SKM-1 treated with dmso at 0.1 percent for 144 hours (cell line): Measurements from ENCODE around the gene SIT1.
A peak's percentile ranks its signal among the peaks of the same experiment; 100 is the strongest.

Experiments
- DNase-seq: peaks from one replicate; lab custom pipeline; 2025; ENCODE audit not compliant: unreplicated experiment; lab: John Stamatoyannopoulos, UW

Gene SIT1

DNA sequence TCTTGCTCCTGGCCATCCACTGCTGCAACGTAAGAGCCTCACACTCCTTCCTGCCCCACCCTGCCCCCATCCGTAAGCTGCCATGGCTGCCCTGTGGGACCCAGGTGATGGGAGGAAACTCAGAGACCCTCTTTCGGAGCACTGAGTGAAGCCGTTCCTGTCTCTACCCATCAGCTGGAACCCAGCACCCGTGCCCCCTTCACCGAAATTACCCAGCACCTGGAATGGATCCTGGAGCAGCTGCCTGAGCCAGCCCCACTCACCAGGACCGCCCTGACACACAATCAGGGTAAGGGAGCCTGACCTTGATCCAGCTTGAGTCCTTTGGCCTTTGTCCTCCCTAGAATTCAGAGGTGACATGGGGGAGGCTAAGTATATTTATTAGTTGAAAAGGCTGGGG is 42.5 kb downstream of the SIT1 start:
- no peak for DNase-seq

DNA sequence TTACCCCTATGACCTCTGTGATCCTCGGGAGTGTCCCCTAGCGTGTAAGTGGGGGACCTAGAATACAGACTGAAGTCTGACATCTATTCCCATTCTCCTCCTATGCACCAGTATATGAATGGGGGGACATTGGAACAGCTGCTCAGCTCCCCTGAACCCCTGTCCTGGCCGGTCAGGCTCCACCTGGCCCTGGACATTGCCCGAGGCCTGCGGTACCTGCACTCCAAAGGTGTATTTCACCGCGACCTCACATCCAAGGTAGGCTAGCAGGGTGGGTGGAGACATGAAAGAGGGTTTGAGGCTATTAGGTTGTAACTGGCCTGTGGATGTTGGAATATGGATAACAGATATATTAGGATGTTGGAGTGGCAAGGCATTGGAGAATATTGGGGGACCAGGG is 44.0 kb downstream of the SIT1 start:
- DNase-seq = no peak

DNA sequence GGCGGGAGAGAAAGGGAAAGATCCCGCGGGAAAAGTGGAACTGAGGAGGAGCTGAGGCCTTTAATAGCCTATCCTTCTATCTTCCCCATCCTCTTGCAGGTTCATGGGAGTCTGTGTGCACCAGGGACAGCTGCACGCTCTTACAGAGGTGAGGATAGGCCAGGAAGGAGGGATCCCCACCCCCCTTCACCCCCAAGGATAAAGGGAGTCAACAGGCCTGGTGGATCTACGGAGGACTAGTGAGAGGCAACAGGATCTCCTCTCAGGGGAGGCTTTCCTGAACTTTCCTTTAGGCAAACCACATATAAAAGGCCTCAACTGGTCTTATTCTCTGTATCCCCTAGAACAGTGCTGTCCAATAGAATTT is 44.6 kb downstream of the SIT1 start:
- no peak for DNase-seq

DNA sequence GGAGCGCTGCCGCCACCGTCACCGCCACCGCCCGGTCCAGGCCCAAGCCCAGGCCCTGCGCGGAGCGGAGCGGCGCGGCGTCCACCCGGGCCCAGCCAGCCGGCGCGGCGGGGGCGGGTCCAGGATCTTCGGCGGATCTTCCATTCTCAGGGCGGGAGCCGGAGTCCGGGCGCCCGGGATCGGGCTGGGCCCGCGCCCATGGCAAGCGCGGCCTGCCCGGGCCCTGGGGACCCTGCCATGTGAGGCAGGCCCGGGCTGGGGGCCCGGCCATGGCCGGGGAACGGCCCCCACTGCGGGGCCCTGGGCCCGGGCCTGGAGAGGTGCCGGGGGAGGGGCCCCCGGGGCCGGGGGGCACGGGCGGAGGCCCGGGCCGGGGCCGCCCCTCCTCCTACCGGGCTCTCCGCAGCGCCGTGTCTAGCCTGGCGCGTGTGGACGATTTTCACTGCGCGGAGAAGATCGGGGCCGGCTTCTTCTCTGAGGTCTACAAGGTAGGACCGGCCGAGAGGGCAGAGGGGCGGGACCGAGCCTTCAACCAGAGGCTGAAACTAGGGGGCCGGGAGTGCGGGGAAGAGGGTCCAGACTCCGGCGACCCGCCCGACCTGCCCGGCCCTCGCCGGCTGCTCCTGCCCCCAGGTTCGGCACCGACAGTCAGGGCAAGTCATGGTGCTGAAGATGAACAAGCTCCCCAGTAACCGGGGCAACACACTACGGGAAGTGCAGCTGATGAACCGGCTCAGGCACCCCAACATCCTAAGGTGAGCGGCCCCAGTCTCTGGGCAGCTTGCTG is 45.2 kb downstream of the SIT1 start:
- no peak for DNase-seq

DNA sequence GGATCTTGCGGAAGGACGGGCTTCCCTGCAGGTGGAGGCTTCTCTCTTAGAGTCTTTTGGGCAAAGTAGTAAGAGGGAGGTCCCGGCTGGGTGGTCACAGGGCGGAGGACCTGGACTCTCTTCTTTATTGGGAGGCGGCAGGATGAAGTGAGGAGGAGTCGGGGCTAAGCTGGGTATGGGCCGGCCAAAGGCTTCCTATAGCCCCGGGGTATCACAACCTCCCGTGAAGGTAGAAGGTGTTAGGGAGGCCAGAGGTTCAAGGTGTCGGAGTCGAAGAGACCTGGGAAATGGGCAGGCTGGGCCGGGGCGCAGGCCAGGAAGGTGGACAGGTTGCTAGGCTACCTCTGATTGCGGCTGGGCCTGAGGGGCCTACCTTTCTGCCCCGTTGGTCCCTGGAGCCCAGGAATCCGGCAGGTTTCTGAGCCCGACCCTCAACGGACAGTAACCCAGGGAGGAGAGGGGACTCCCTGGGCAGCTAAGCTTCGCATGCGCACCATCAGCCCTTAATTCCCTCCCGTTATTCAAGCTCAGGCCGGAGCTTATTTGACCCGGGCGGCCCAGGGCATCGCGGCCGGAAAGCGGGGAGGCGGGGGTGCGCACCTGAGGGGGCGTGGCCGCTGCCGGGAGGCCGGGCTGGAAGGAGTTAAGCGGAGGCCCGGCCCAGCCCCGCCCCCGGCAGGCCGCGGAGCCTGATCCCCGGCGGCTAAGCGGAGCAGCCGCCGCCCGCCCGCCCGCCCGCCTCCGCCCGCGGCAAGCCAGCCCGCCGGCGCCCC is 46.0 kb downstream of the SIT1 start, which contains the start of gene TESK1:
Gene TESK1 (plus strand): TSS at position 685 of the 773 bp plus-strand sequence. CDS start 358 bp downstream, outside the sequence.
- DNase-seq = peak; percentile 56

DNA sequence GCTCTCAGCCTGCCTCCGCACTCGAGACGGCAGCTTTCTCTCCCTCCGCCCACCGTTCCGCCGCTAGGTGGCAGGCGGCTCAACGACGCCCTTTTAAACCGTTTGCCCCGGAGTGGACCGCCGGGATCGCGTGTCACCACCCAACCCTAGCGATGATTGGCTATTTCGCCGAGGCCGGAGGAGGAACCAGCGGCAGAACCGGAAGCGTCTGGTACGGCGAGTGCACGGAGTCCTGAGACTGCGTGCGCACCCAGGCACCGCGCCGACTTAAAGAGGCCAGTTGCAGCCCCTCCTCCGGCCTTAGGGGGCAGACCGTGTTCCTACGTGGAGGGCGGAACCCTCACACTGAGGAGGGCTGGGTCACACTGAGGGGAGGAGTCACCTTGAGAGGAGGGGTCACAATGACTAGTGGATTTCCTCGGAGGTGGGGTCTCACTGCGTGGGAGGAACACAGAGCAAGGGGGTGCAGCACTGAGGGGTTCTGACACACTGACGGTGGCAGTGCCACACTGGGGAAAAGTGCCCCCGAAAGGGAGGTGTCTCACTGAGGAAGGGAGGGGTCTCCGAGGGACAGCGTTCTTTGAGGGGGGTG is 46.6 kb downstream of the SIT1 start:
- peak; percentile 99 for DNase-seq

DNA sequence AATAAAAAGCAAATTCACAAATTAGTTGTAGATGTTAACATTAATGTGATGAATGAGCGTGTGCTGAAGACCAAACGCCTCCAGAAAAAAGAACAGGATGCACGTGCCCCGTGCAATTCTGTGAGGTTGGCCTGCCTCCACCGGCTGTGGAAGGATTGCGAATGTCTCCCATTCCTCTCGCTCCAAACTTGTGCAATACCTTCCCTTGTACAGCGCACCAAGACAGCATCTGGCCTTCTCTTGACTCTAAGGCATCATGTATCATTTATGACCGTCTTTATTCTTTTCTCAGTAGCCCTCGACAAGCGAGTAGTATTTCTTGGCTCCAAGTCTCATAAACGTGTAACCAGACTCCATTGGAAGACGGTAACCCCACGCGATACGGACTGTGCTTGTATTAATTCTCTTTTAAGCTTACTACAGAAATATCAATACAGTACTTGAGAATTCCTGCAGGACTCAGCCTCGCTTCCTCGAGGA is 47.2 kb downstream of the SIT1 start:
- DNase-seq = peak; percentile 62

DNA sequence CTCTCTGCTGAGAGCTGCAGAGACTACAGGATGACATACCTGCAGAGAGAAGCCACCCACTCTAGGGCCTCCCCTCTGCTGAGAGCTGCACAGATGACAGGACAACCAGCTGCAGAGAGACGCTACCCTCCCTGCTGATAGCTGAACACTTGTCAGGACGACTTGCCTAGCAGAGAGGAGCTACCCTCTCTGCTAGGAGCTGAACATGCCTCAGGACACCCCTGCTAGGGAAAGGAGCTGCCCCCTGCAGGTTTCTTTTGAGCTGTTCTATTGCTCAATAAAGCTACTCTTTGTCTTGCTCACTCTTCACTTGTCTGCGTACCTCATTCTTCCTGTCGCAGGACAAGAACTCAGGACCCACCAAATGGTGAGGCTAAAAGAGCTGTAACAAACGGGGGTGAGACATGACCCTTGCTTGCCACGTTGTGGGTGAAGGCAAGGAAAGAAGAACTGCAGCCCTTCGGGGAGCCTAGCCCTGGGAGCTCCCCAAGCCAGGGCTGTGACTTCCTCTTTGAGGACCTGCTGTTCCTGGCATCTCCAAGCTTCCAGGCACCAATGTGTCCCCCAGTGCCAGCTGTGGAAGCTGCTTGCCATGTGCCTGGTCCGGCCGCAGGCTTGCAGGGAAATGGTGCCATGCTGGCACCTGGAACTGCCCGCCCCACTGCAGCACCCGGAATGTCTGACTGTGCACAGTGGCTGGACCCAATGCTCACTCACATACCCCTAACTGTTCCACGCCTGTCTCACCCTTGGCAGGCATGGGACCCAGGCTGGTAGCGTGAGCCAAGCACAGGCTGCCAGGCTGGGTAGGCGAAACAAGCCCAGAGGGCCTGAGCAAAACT is 50.7 kb downstream of the SIT1 start:
- peak; percentile 42 for DNase-seq
